Gastroesophageal sphincter (tissue), 4 donors: Measurements from ENCODE around the gene ZFR. TPM values are rescaled to one million over a fixed set of nuclear protein-coding genes. Genes with fewer than 3 reads are reported as not detected.
"Not testable (repeated sequence)": the region's sequence is repeated elsewhere in the genome, so short reads cannot be mapped to it uniquely, and the experiment has no call there.

Experiments used
- ATAC-seq: fragments of 150-250 bp; one replicate; pipeline ENCODE4 v1.9.1; 2016; ENCODE audit warnings: mild to moderate bottlenecking, moderate library complexity
- H3K27ac ChIP-seq, 4 donors: fragments of 200-600 bp; sonication (generic) in 3 of 4; 1 replicate in 3 of 4; 2 replicates in 1 of 4; pipeline ENCODE4 v1.5.1; 2016 to 2019
- H3K27me3 ChIP-seq: fragments of 200-600 bp; sonication (generic); one replicate; pipeline ENCODE4 v1.5.1; 2019
- H3K36me3 ChIP-seq, 2 donors: fragments of 200-600 bp; sonication (generic); one replicate each; pipeline ENCODE4 v1.5.1; 2019; ENCODE audit warnings: control low read depth in 1 of 2
- H3K4me1 ChIP-seq, 3 donors: fragments of 200-600 bp; sonication (generic); 1 replicate in 2 of 3; 2 replicates in 1 of 3; pipeline ENCODE4 v1.5.1; 2016 to 2019; ENCODE audit warnings: control low read depth in 2 of 3
- H3K4me3 ChIP-seq, 2 donors: fragments of 200-600 bp; sonication (generic); one replicate each; pipeline ENCODE4 v1.5.1; 2019; ENCODE audit warnings: mild to moderate bottlenecking in 1 of 2, moderate library complexity in 1 of 2
- H3K9me3 ChIP-seq, 3 donors: fragments of 200-600 bp; sonication (generic); one replicate each; pipeline ENCODE4 v1.5.1; 2017 to 2019; ENCODE audit warnings: control low read depth in 2 of 3
- EP300 ChIP-seq: sonication (generic); formaldehyde crosslinking; IDR thresholded peaks from one replicate; pipeline ENCODE4 v1.6.1; 2017; ENCODE audit warnings: antibody characterized with exemption, mild to moderate bottlenecking
- POLR2A ChIP-seq, 2 donors: fragments of 450-650 bp; IDR thresholded peaks; one replicate each; pipeline ENCODE4 v1.6.1; 2017; ENCODE audit warnings: antibody characterized with exemption in 2 of 2, mild to moderate bottlenecking in 2 of 2, moderate library complexity in 1 of 2
- POLR2AphosphoS5 ChIP-seq: sonication (generic); formaldehyde crosslinking; IDR thresholded peaks from one replicate; pipeline ENCODE4 v1.6.1; 2017; ENCODE audit warnings: antibody characterized with exemption
- WGBS, 2 donors: methylation state at CpG; one replicate each; pipeline ENCODE4 v1.1.5; 2018; ENCODE audit warnings: low coverage in 1 of 2; 5-methylcytosine and 5-hydroxymethylcytosine counted together
- total RNA-seq, 4 donors: library from RNA; depleted of rRNA; stranded (reverse); fragments of >200 nt; gene quantifications; one replicate each; pipeline ENCODE4 v1.1.0, GENCODE V29; 2016
- TF ChIP-seq, protein P1 (sequence below), 4 experiments: fragments of 200-600 bp in 2 of 4; fragments of 450-650 bp in 2 of 4; sonication (generic) in 1 of 4; IDR thresholded peaks; one replicate each; pipeline ENCODE4 v1.5.1; 2017 to 2019; ENCODE audit warnings: antibody characterized with exemption in 4 of 4, mild to moderate bottlenecking in 2 of 4, moderate library complexity in 2 of 4

Gene ZFR
- total RNA-seq, 4 donors from 2014 or later: 92.9 to 108 (median 100) TPM

- H3K9me3 ChIP-seq: no peaks in the 10 kb centered on the region
- 58 to 88% methylated on average over 6 of the region's 6 CpGs for WGBS, 2 donors
- no peaks in the 10 kb centered on the region for H3K4me1 ChIP-seq
- peaks cover 6 to 92% of the 10 kb centered on the region in 2 donors for H3K36me3 ChIP-seq
- no peak for ATAC-seq
- H3K4me3 ChIP-seq: no peak overlapping the region
- no peaks in the 10 kb centered on the region for H3K27me3 ChIP-seq
- TF ChIP-seq EP300 (no peak), POLR2AphosphoS5 (no peak), POLR2A (IDR thresholded peaks at IDR 0.05) (no peak)
- TF ChIP-seq, protein P1, sequence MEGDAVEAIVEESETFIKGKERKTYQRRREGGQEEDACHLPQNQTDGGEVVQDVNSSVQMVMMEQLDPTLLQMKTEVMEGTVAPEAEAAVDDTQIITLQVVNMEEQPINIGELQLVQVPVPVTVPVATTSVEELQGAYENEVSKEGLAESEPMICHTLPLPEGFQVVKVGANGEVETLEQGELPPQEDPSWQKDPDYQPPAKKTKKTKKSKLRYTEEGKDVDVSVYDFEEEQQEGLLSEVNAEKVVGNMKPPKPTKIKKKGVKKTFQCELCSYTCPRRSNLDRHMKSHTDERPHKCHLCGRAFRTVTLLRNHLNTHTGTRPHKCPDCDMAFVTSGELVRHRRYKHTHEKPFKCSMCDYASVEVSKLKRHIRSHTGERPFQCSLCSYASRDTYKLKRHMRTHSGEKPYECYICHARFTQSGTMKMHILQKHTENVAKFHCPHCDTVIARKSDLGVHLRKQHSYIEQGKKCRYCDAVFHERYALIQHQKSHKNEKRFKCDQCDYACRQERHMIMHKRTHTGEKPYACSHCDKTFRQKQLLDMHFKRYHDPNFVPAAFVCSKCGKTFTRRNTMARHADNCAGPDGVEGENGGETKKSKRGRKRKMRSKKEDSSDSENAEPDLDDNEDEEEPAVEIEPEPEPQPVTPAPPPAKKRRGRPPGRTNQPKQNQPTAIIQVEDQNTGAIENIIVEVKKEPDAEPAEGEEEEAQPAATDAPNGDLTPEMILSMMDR (IDR thresholded peaks at IDR 0.05): no peak
- H3K27ac ChIP-seq: no peak overlapping the region
These were observed 40.8 kb downstream of the ZFR start for GRCh38 chr5:32403760-32404159.

- Histone ChIP-seq H3K4me3 (no peak overlapping the region), H3K27ac (no peak overlapping the region), H3K27me3 (no peaks in the 10 kb centered on the region), H3K4me1 (no peaks in the 10 kb centered on the region), H3K36me3 (peaks cover 9 to 100% of the 10 kb centered on the region in 2 donors), H3K9me3 (no peaks in the 10 kb centered on the region)
- no peak for TF ChIP-seq POLR2AphosphoS5
- TF ChIP-seq POLR2A (IDR thresholded peaks at IDR 0.05): no peak
- no peak for TF ChIP-seq EP300
- TF ChIP-seq, protein P1 (IDR thresholded peaks at IDR 0.05): no peak
- no peak for ATAC-seq
- 100% methylated on average over 1 of the region's 1 CpG; no CpG with 5 or more reads in 1 of the 2 donors for WGBS, 2 donors
These were observed 44.1 kb downstream of the ZFR start for GRCh38 chr5:32400401-32400800.

- 95 to 97% methylated on average over 6 to 8 of the region's 10 CpGs for WGBS, 2 donors
- H3K9me3 ChIP-seq, ATAC-seq, H3K27me3 ChIP-seq, H3K4me3 ChIP-seq, H3K27ac ChIP-seq, H3K4me1 ChIP-seq: not testable (repeated sequence)
- peaks cover 9 to 100% of the 10 kb centered on the region in 2 donors for H3K36me3 ChIP-seq
These were observed 45.8 kb downstream of the ZFR start for GRCh38 chr5:32398754-32399153.

DNA sequence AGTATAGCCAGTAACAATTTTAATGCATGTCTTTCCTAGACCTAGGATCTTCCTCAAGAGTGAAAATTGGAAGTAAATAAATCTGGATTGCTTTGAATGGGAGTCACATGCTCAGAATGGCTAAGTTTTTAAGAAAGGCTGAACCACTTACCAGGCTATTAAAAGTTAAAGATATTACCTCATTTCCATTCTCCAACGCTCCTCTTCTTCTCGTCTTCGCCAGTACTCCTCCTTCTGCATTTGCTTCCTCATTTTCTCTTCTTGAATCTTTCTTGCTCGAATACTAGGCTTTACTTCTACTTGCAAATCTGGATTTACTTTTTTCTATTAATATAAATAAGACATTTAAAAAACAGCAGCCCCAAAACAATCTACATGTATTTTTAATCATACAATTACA is 49.6 kb downstream of the ZFR start:
- no peak for ATAC-seq
- H3K27me3 ChIP-seq: no peaks in the 10 kb centered on the region
- TF ChIP-seq EP300: no peak
- TF ChIP-seq POLR2AphosphoS5: no peak
- no peak for TF ChIP-seq POLR2A (IDR thresholded peaks at IDR 0.05)
- TF ChIP-seq, protein P1 (IDR thresholded peaks at IDR 0.05): no peak
- H3K4me1 ChIP-seq: no peaks in the 10 kb centered on the region
- H3K4me3 ChIP-seq: no peak overlapping the region
- H3K36me3 ChIP-seq: peaks cover 3 to 94% of the 10 kb centered on the region in 2 donors
- no peak overlapping the region for H3K27ac ChIP-seq
- no peaks in the 10 kb centered on the region for H3K9me3 ChIP-seq
- WGBS, 2 donors: 67 to 79% methylated on average over 4 of the region's 4 CpGs

DNA sequence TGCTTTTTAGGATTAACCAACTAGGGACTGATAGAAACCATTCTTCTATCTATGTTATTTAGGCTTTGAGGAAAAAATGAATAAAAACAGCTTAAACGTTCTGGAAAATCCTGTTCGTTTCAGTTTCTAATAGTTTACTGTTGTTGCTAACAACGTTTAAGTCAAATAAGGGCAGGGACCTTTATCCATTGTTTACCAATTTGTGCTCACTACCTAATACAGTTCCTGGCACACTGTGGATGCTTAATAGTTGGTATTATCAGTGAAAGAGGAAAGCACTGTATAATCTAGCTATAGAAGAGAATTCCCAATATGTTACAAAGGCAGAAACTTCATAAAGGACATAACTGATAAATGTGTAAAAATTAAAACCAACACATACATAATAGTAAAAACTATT is 52.5 kb downstream of the ZFR start:
- H3K36me3 ChIP-seq: peaks cover 13 to 85% of the 10 kb centered on the region in 2 donors
- no peak for ATAC-seq
- no peak overlapping the region for H3K4me3 ChIP-seq
- no peak overlapping the region for H3K27ac ChIP-seq
- no peaks in the 10 kb centered on the region for H3K9me3 ChIP-seq
- H3K4me1 ChIP-seq: peaks cover 0 to 20% (median 2%) of the 10 kb centered on the region in 3 donors
- no peaks in the 10 kb centered on the region for H3K27me3 ChIP-seq
- TF ChIP-seq POLR2A (IDR thresholded peaks at IDR 0.05): no peak
- TF ChIP-seq POLR2AphosphoS5: no peak
- TF ChIP-seq EP300: no peak
- TF ChIP-seq, protein P1 (IDR thresholded peaks at IDR 0.05): no peak
- 42 to 43% methylated on average over 3 of the region's 3 CpGs for WGBS, 2 donors
